Progenitor cell of endocrine pancreas (in vitro differentiated cells): ENCODE results near the gene TEX101. TPM values are rescaled to one million over a fixed set of nuclear protein-coding genes. Genes with fewer than 3 reads are reported as not detected.
"Not testable (repeated sequence)": the region's sequence is repeated elsewhere in the genome, so short reads cannot be mapped to it uniquely, and the experiment has no call there.

ENCODE experiments used
- DNase-seq: peaks from one replicate; pipeline ENCODE4 v3.0.0; 2021; ENCODE audit warnings: low spot score; ENCODE audit not compliant: unreplicated experiment
- H3K27ac Mint-ChIP-seq: 2 replicates; pipeline ENCODE4 v1.8.0; 2021; ENCODE audit warnings: mild to moderate bottlenecking, moderate library complexity, mixed read lengths
- H3K27me3 Mint-ChIP-seq: 2 replicates; pipeline ENCODE4 v1.8.0; 2021; ENCODE audit warnings: mixed read lengths
- H3K36me3 Mint-ChIP-seq: 2 replicates; pipeline ENCODE4 v1.8.0; 2022; ENCODE audit warnings: mixed read lengths; ENCODE audit not compliant: insufficient read depth
- H3K4me1 Mint-ChIP-seq: 2 replicates; pipeline ENCODE4 v1.8.0; 2021; ENCODE audit warnings: low read depth, mixed read lengths
- H3K4me3 Mint-ChIP-seq: 2 replicates; pipeline ENCODE4 v1.8.0; 2021; ENCODE audit warnings: low read depth, mild to moderate bottlenecking, moderate library complexity, mixed read lengths
- H3K9me3 Mint-ChIP-seq: 2 replicates; pipeline ENCODE4 v1.8.0; 2021; ENCODE audit warnings: low read depth, mixed read lengths
- total RNA-seq: library from RNA; stranded (reverse); gene quantifications from 2 replicates; pipeline ENCODE4 v1.2.1, GENCODE V29; 2021
- TF ChIP-seq, protein P1 (sequence below): fragments of 200-600 bp; sonication (generic); IDR thresholded peaks from one replicate; pipeline ENCODE4 v1.5.0; 2021; ENCODE audit warnings: antibody characterized with exemption, mild to moderate bottlenecking; ENCODE audit not compliant: unreplicated experiment

Gene TEX101
- total RNA-seq, 1 donor from 2014 or later: not detected

GRCh38 chr19:43380008-43380407, 34.7 kb upstream of the TEX101 start:
- Mint-ChIP-seq H3K4me3 (no peak overlapping the region), H3K9me3 (peaks cover 4% of the 10 kb centered on the region), H3K4me1 (peaks cover 10% of the 10 kb centered on the region), H3K27ac (no peak overlapping the region), H3K36me3 (no peaks in the 10 kb centered on the region), H3K27me3 (no peaks in the 10 kb centered on the region)
- no peak for DNase-seq
- TF ChIP-seq, protein P1, sequence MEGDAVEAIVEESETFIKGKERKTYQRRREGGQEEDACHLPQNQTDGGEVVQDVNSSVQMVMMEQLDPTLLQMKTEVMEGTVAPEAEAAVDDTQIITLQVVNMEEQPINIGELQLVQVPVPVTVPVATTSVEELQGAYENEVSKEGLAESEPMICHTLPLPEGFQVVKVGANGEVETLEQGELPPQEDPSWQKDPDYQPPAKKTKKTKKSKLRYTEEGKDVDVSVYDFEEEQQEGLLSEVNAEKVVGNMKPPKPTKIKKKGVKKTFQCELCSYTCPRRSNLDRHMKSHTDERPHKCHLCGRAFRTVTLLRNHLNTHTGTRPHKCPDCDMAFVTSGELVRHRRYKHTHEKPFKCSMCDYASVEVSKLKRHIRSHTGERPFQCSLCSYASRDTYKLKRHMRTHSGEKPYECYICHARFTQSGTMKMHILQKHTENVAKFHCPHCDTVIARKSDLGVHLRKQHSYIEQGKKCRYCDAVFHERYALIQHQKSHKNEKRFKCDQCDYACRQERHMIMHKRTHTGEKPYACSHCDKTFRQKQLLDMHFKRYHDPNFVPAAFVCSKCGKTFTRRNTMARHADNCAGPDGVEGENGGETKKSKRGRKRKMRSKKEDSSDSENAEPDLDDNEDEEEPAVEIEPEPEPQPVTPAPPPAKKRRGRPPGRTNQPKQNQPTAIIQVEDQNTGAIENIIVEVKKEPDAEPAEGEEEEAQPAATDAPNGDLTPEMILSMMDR: no peak

GRCh38 chr19:43380771-43381386, 33.8 kb upstream of the TEX101 start:
- Mint-ChIP-seq H3K4me1 (peaks cover 10% of the 10 kb centered on the region), H3K36me3 (no peaks in the 10 kb centered on the region), H3K9me3 (peaks cover 6% of the 10 kb centered on the region), H3K4me3 (no peak overlapping the region), H3K27me3 (no peaks in the 10 kb centered on the region), H3K27ac (no peak overlapping the region)
- no peak for DNase-seq
- TF ChIP-seq, protein P1: no peak

GRCh38 chr19:43382586-43383216, 32.0 kb upstream of the TEX101 start:
- not testable (repeated sequence) for H3K36me3 Mint-ChIP-seq, DNase-seq, H3K27me3 Mint-ChIP-seq, H3K27ac Mint-ChIP-seq, H3K4me3 Mint-ChIP-seq
- Mint-ChIP-seq H3K4me1 (peaks cover 10% of the 10 kb centered on the region), H3K9me3 (peaks cover 11% of the 10 kb centered on the region)

GRCh38 chr19:43383254-43383653, 31.4 kb upstream of the TEX101 start:
- not testable (repeated sequence) for H3K4me3 Mint-ChIP-seq, H3K36me3 Mint-ChIP-seq, DNase-seq, H3K27me3 Mint-ChIP-seq, H3K27ac Mint-ChIP-seq
- H3K9me3 Mint-ChIP-seq: peaks cover 11% of the 10 kb centered on the region
- peaks cover 10% of the 10 kb centered on the region for H3K4me1 Mint-ChIP-seq

DNA sequence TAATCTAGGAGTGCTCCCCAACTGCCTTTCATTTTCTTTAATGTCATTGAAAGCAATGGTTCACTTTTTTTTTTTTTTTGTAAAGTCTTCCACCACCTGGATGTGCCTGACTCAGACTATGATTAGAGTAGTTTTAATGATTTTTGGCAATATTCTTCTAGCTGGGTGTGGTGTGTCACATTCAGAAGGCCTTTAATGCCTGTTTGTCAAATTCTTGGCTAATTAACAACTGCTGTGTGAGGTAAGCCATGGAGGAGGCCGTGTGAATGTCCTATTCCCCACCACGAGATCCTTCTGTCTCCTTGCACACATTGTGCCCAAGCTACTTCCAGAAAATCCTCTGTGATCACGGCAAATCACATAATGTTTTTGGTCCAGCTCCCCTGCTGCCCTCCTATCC, 30.9 kb upstream of the TEX101 start:
- not testable (repeated sequence) for H3K27me3 Mint-ChIP-seq, DNase-seq, H3K27ac Mint-ChIP-seq, H3K36me3 Mint-ChIP-seq, H3K4me3 Mint-ChIP-seq
- H3K9me3 Mint-ChIP-seq: peaks cover 11% of the 10 kb centered on the region
- H3K4me1 Mint-ChIP-seq: peaks cover 10% of the 10 kb centered on the region

- not testable (repeated sequence) for H3K4me3 Mint-ChIP-seq, H3K27ac Mint-ChIP-seq
- H3K9me3 Mint-ChIP-seq: peaks cover 17% of the 10 kb centered on the region
Observed at GRCh38 chr19:43390903-43391551, 23.7 kb upstream of the TEX101 start.

GRCh38 chr19:43391552-43391935, 23.1 kb upstream of the TEX101 start:
- Mint-ChIP-seq H3K9me3 (peaks cover 17% of the 10 kb centered on the region), H3K27me3 (peaks cover 14% of the 10 kb centered on the region)
- not testable (repeated sequence) for H3K4me1 Mint-ChIP-seq, H3K4me3 Mint-ChIP-seq, H3K36me3 Mint-ChIP-seq, H3K27ac Mint-ChIP-seq, DNase-seq

More at GRCh38 chr19:43390903-43391551, 23.7 kb upstream of the TEX101 start:
- H3K36me3 Mint-ChIP-seq, DNase-seq, H3K4me1 Mint-ChIP-seq: not testable (repeated sequence)
- H3K27me3 Mint-ChIP-seq: peaks cover 14% of the 10 kb centered on the region

GRCh38 chr19:43393501-43393900, 21.2 kb upstream of the TEX101 start:
- not testable (repeated sequence) for H3K27ac Mint-ChIP-seq, H3K4me3 Mint-ChIP-seq, H3K4me1 Mint-ChIP-seq, DNase-seq, H3K36me3 Mint-ChIP-seq
- Mint-ChIP-seq H3K9me3 (peaks cover 18% of the 10 kb centered on the region), H3K27me3 (peaks cover 14% of the 10 kb centered on the region)
